Measurements from ENCODE around the gene CPNE6.

CPNE6 gene

GRCh38 chr14:24070285-24071143 lies 848 bp upstream of the CPNE6 start:
- no peak for DNase-seq (ENCODE audit: insufficient read length, low spot score)
- TF ChIP-seq SPI1 (IDR thresholded peaks at IDR 0.05; ENCODE audit: low read depth, low read length): no peak
- TF ChIP-seq POLR2A (IDR thresholded peaks at IDR 0.05; ENCODE audit: low read depth, low read length): no peak
- TF ChIP-seq POLR2AphosphoS5 (IDR thresholded peaks at IDR 0.05; ENCODE audit: low read depth, low read length): no peak
- no peak for TF ChIP-seq POU2F2 (IDR thresholded peaks at IDR 0.05; ENCODE audit: low read depth, low read length)
- no peak for FAIRE-seq

DNA sequence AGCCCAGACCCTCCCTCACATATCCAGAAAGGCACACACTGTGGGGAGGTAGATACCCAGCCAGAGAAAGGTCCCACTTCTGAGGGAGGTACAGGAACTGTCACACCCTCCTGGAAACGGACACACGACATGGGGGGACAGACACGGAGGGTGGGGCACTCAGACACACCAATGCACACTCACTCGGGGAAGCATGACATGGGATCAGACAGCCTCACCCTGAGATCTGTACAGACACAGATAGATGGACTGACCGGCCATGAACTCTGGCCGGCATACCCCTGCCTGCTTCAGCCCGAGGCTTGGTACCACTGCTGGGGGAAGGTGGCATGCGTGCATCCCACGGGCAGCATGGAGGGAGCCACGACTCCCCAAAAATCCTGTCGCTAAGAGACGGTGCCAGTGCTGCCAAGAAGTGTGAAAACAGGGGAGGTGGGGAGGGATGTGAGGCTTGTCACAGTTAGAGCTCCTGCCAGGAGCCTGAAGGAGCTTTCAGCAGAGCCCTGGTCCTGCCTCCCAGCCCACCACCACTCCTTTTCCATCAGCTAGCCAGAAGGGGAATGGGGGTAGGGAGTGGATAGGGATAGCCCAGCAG lies 571 bp downstream of the CPNE6 start:
- DNase-seq (ENCODE audit: insufficient read length, low spot score) (no peak), FAIRE-seq (no peak)
- TF ChIP-seq PAX5 (IDR thresholded peaks at IDR 0.05; ENCODE audit: insufficient read depth, low read length, severe bottlenecking) (no peak), POLR2A (IDR thresholded peaks at IDR 0.05; ENCODE audit: low read depth, low read length) (no peak), SPI1 (IDR thresholded peaks at IDR 0.05; ENCODE audit: low read depth, low read length) (no peak), TAF1 (IDR thresholded peaks at IDR 0.05; ENCODE audit: low read depth, low read length) (no peak), POU2F2 (IDR thresholded peaks at IDR 0.05; ENCODE audit: low read depth, low read length) (no peak), POLR2AphosphoS5 (IDR thresholded peaks at IDR 0.05; ENCODE audit: low read depth, low read length) (no peak)

DNA sequence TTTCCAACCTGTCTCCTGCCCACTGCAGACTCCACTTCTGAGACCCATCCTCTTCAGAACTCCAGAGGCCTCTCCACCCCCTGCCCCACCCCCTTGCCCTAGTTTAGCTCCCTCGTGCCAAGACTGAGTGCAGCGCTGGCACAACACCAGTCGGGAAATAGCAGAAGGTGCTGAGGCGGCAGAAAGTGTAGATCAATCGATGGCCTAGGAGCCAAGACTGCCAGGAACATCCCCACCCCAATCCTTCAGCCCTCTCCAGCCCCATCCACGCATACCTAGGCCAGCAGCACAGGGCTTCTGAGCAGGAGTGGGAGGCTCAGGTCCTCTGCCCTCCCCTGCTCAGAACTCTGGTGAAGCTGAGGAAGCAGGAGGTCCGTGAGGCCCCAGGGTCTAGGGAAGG lies 1.1 kb downstream of the CPNE6 start:
- DNase-seq (ENCODE audit: insufficient read length, low spot score) (no peak), FAIRE-seq (no peak)
- no peak for TF ChIP-seq SPI1 (IDR thresholded peaks at IDR 0.05; ENCODE audit: low read depth, low read length)
- TF ChIP-seq PAX5 (IDR thresholded peaks at IDR 0.05; ENCODE audit: insufficient read depth, low read length, severe bottlenecking): no peak
- TF ChIP-seq TAF1 (IDR thresholded peaks at IDR 0.05; ENCODE audit: low read depth, low read length): no peak
- TF ChIP-seq POLR2AphosphoS5 (IDR thresholded peaks at IDR 0.05; ENCODE audit: low read depth, low read length): no peak
- no peak for TF ChIP-seq POLR2A (IDR thresholded peaks at IDR 0.05; ENCODE audit: low read depth, low read length)
- no peak for TF ChIP-seq POU2F2 (IDR thresholded peaks at IDR 0.05; ENCODE audit: low read depth, low read length)

DNA sequence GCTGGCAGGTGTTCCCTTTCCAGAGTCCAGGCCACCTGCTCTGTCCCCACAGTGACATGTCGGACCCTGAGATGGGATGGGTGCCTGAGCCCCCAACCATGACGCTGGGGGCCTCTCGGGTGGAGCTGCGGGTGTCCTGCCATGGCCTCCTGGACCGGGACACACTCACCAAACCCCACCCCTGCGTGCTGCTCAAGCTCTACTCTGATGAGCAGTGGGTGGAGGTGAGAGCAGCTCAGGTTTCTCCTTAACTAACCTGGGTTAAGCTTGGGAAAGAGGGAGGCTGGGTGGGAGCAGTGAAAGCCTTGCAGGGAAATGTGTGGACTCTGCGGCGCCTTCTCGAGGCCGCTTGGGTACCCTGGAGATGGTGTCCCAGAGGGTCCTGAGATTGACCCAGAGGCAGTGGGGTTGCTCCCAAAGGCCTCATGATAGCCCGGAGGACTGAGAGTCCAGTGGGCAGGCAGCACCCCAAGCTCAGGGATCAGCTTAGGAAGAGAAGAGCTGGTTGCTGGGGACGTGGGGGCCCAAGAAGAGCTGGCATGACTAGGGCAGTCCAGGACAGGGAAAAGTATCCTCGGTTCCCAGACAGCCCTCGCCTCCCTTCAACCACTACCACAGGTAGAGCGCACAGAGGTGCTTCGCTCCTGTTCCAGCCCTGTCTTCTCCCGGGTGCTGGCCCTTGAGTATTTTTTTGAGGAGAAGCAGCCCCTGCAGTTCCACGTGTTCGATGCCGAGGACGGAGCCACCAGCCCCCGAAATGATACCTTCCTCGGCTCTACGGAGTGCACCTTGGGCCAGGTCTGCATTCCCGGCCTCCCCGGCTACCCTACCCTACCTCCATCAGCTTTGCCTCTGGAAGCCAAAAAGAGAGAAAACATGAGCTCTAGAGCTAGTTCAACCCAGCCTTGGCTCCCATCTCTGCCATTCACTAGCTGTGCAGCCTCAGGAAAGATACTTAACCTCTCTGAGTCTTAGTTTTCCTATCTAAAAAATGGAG lies 1.8 kb downstream of the CPNE6 start:
- FAIRE-seq (no peak), DNase-seq (ENCODE audit: insufficient read length, low spot score) (no peak)
- no peak for TF ChIP-seq POU2F2 (IDR thresholded peaks at IDR 0.05; ENCODE audit: low read depth, low read length)
- TF ChIP-seq SPI1 (IDR thresholded peaks at IDR 0.05; ENCODE audit: low read depth, low read length): no peak
- no peak for TF ChIP-seq TAF1 (IDR thresholded peaks at IDR 0.05; ENCODE audit: low read depth, low read length)
- TF ChIP-seq POLR2AphosphoS5 (IDR thresholded peaks at IDR 0.05; ENCODE audit: low read depth, low read length): no peak
- no peak for TF ChIP-seq PAX5 (IDR thresholded peaks at IDR 0.05; ENCODE audit: insufficient read depth, low read length, severe bottlenecking)
- TF ChIP-seq POLR2A (IDR thresholded peaks at IDR 0.05; ENCODE audit: low read depth, low read length): no peak

DNA sequence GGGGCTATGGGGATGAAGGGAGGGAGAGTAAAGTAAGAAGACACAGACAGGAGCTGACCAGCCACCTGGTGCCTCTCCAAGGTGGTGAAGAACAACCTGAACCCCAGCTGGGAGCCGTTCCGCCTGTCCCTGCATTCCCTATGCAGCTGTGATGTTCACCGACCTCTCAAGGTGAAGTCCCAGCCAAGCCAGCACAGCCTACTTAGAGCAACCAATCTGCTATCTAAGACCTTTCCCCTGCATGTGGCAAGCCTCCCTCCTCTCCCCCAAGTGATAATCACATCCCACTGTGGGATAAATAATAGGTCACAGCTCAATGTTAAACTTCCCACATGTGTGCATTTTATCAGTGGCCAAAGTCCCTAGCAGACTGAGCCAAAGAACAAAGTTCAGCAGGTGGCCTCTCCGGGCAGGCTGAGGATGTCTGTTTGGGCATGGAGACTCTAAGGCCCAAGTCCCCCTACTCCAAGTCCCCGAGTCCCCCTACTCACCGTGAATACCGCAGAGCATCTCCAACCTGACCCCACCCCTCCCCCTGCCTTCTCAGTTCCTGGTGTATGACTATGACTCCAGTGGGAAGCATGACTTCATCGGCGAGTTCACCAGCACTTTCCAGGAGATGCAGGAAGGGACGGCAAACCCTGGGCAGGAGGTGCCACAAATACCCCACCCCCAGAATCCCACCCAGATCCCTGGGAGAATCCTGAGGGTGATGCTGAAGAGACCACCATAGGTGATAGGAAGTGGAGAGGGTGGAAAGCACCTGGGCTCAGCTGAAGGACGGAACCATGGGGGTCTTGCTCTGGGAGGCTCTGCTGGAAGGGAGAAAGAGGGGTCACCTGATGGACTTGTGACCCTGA lies 3.5 kb downstream of the CPNE6 start:
- DNase-seq (ENCODE audit: insufficient read length, low spot score): no peak
- no peak for TF ChIP-seq POLR2AphosphoS5 (IDR thresholded peaks at IDR 0.05; ENCODE audit: low read depth, low read length)
- TF ChIP-seq PAX5 (IDR thresholded peaks at IDR 0.05; ENCODE audit: insufficient read depth, low read length, severe bottlenecking): no peak
- no peak for TF ChIP-seq POLR2A (IDR thresholded peaks at IDR 0.05; ENCODE audit: low read depth, low read length)
- TF ChIP-seq SPI1 (IDR thresholded peaks at IDR 0.05; ENCODE audit: low read depth, low read length): no peak
- TF ChIP-seq POU2F2 (IDR thresholded peaks at IDR 0.05; ENCODE audit: low read depth, low read length): no peak
- no peak for TF ChIP-seq TAF1 (IDR thresholded peaks at IDR 0.05; ENCODE audit: low read depth, low read length)
- no peak for FAIRE-seq

- DNase-seq (ENCODE audit: insufficient read length, low spot score) (peak; percentile 58), FAIRE-seq (no peak)
- TF ChIP-seq SPI1 (IDR thresholded peaks at IDR 0.05; ENCODE audit: low read depth, low read length): peak; percentile 69
- no peak for TF ChIP-seq PAX5 (IDR thresholded peaks at IDR 0.05; ENCODE audit: insufficient read depth, low read length, severe bottlenecking)
Measured at GRCh38 chr14:24075485-24076301, 4.3 kb downstream of the CPNE6 start.

GRCh38 chr14:24076302-24076601 lies 4.9 kb downstream of the CPNE6 start:
- FAIRE-seq (no peak), DNase-seq (ENCODE audit: insufficient read length, low spot score) (no peak)
- TF ChIP-seq TAF1 (IDR thresholded peaks at IDR 0.05; ENCODE audit: low read depth, low read length) (no peak), POLR2AphosphoS5 (IDR thresholded peaks at IDR 0.05; ENCODE audit: low read depth, low read length) (no peak), SPI1 (IDR thresholded peaks at IDR 0.05; ENCODE audit: low read depth, low read length) (no peak), POU2F2 (IDR thresholded peaks at IDR 0.05; ENCODE audit: low read depth, low read length) (no peak), POLR2A (IDR thresholded peaks at IDR 0.05; ENCODE audit: low read depth, low read length) (no peak)

DNA sequence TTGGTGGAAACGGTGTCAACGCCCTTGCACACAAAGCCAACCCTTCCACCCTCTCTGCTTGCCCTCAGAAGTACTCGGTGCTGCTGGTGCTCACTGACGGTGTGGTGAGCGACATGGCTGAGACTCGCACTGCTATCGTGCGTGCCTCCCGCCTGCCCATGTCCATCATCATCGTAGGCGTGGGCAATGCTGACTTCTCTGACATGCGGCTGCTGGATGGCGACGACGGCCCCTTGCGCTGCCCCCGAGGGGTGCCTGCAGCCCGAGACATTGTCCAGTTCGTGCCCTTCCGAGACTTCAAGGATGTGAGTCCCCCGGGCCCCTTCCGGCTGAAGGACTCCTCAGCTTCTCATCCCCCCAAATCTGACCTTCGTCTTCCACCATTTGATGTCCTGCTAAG lies 5.7 kb downstream of the CPNE6 start:
- FAIRE-seq: no peak
- TF ChIP-seq POU2F2 (IDR thresholded peaks at IDR 0.05; ENCODE audit: low read depth, low read length): no peak
- no peak for TF ChIP-seq TAF1 (IDR thresholded peaks at IDR 0.05; ENCODE audit: low read depth, low read length)
- no peak for TF ChIP-seq POLR2A (IDR thresholded peaks at IDR 0.05; ENCODE audit: low read depth, low read length)
- TF ChIP-seq SPI1 (IDR thresholded peaks at IDR 0.05; ENCODE audit: low read depth, low read length): no peak
- no peak for TF ChIP-seq PAX5 (IDR thresholded peaks at IDR 0.05; ENCODE audit: insufficient read depth, low read length, severe bottlenecking)
- TF ChIP-seq POLR2AphosphoS5 (IDR thresholded peaks at IDR 0.05; ENCODE audit: low read depth, low read length): no peak
- DNase-seq (ENCODE audit: insufficient read length, low spot score): no peak
